Brain microvascular endothelial cell (primary cell): Measurements from ENCODE around the gene CRNKL1.

Source experiments
- DNase-seq: peaks from one replicate; pipeline ENCODE4 v3.0.0-alpha.2; 2020
- H3K27ac ChIP-seq: fragments of 250-450 bp; sonication (Bioruptor Pico); 2 replicates; pipeline ENCODE4 v1.5.1; 2020; ENCODE audit warnings: mild to moderate bottlenecking, moderate library complexity
- H3K27me3 ChIP-seq: fragments of 250-450 bp; sonication (Bioruptor Pico); replicated peaks from 2 replicates; pipeline ENCODE4 v1.5.1; 2020; ENCODE audit warnings: mild to moderate bottlenecking
- H3K36me3 ChIP-seq: fragments of 250-450 bp; sonication (Bioruptor Pico); replicated peaks from 2 replicates; pipeline ENCODE4 v1.5.1; 2020; ENCODE audit warnings: mild to moderate bottlenecking
- H3K4me3 ChIP-seq: 2 replicates; pipeline ENCODE4 v1.5.1; 2011; ENCODE audit warnings: low read depth, mild to moderate bottlenecking, control low read depth, low read length, moderate library complexity
- CTCF ChIP-seq: IDR thresholded peaks from 2 replicates; pipeline ENCODE4 v1.5.1; 2011; ENCODE audit warnings: low read depth, mild to moderate bottlenecking, moderate library complexity, low read length, control low read depth, inconsistent platforms; ENCODE audit errors: missing control alignments
- in situ Hi-C: cut with HindIII; loops from 2 replicates; pipeline ENCODE4 v1.10.0; 2017; ENCODE audit warnings: low sequenced_read_pairs, low pct_ligation_motif_present

The CRNKL1 gene

GRCh38 chr20:20092827-20093226 is 40.6 kb upstream of the CRNKL1 start:
- no peak overlapping the region for H3K4me3 ChIP-seq
- H3K36me3 ChIP-seq = no peaks in the 10 kb centered on the region
- no peak for DNase-seq
- H3K27ac ChIP-seq = no peak overlapping the region
- no peak for TF ChIP-seq CTCF
- in situ Hi-C loops = no loop called here
- H3K27me3 ChIP-seq = no peaks in the 10 kb centered on the region

- Histone ChIP-seq H3K4me3 (no peak overlapping the region), H3K27me3 (no peaks in the 10 kb centered on the region), H3K36me3 (no peaks in the 10 kb centered on the region), H3K27ac (no peak overlapping the region)
- DNase-seq = no peak
- in situ Hi-C loops = no loop called here
- no peak for TF ChIP-seq CTCF
These were observed 37.7 kb upstream of the CRNKL1 start for GRCh38 chr20:20089939-20090338.

GRCh38 chr20:20089018-20089417 is 36.8 kb upstream of the CRNKL1 start:
- in situ Hi-C loops = no loop called here
- no peak overlapping the region for H3K27ac ChIP-seq

GRCh38 chr20:20085812-20086211 is 33.5 kb upstream of the CRNKL1 start:
- Histone ChIP-seq H3K36me3 (no peaks in the 10 kb centered on the region), H3K27ac (no peak overlapping the region), H3K27me3 (no peaks in the 10 kb centered on the region), H3K4me3 (no peak overlapping the region)
- in situ Hi-C loops = no loop called here
- DNase-seq = no peak
- TF ChIP-seq CTCF = no peak

More at GRCh38 chr20:20089018-20089417, 36.8 kb upstream of the CRNKL1 start:
- Histone ChIP-seq H3K4me3 (no peak overlapping the region), H3K27me3 (no peaks in the 10 kb centered on the region), H3K36me3 (no peaks in the 10 kb centered on the region)
- no peak for TF ChIP-seq CTCF
- DNase-seq = no peak

- H3K4me3 ChIP-seq = no peak overlapping the region
- TF ChIP-seq CTCF = no peak
- H3K27ac ChIP-seq = no peak overlapping the region
- H3K27me3 ChIP-seq = no peaks in the 10 kb centered on the region
- in situ Hi-C loops = no loop called here
- H3K36me3 ChIP-seq = no peaks in the 10 kb centered on the region
- DNase-seq = no peak
These were observed 32.8 kb upstream of the CRNKL1 start for GRCh38 chr20:20085071-20085470.

- in situ Hi-C loops = no loop called here
- no peak overlapping the region for H3K27ac ChIP-seq
- no peak overlapping the region for H3K4me3 ChIP-seq
- no peaks in the 10 kb centered on the region for H3K27me3 ChIP-seq
- H3K36me3 ChIP-seq = no peaks in the 10 kb centered on the region
- no peak for DNase-seq
- TF ChIP-seq CTCF = no peak
These were observed 32.1 kb upstream of the CRNKL1 start for GRCh38 chr20:20084296-20084752.
